HUES6 (cell line): ENCODE data around the gene DRP2.

Experiments
- H3K27ac ChIP-seq: 2 replicates; pipeline ENCODE4 v1.7.0; 2013; ENCODE audit warnings: low read depth, mild to moderate bottlenecking, low read length, inconsistent platforms
- H3K27me3 ChIP-seq: 2 replicates; pipeline ENCODE4 v1.6.1; 2013; ENCODE audit warnings: low read length; ENCODE audit not compliant: control insufficient read depth, insufficient read depth
- H3K36me3 ChIP-seq: 2 replicates; pipeline ENCODE4 v1.6.1; 2013; ENCODE audit warnings: low read length; ENCODE audit not compliant: control insufficient read depth, insufficient read depth
- H3K4me1 ChIP-seq: 2 replicates; pipeline ENCODE4 v1.6.1; 2013; ENCODE audit warnings: low read length; ENCODE audit not compliant: control insufficient read depth, insufficient read depth
- H3K4me3 ChIP-seq: 2 replicates; pipeline ENCODE4 v1.5.1; 2013; ENCODE audit warnings: low read depth, low read length
- H3K9ac ChIP-seq: one replicate; pipeline ENCODE4 v1.6.1; 2013; ENCODE audit warnings: mild to moderate bottlenecking, low read length
- H3K9me3 ChIP-seq: 2 replicates; pipeline ENCODE4 v1.6.1; 2013; ENCODE audit warnings: low read depth, low read length; ENCODE audit not compliant: control insufficient read depth, insufficient read depth

The DRP2 gene

GRCh38 chrX:101206471-101206870 is 13.1 kb upstream of the DRP2 start:
- Histone ChIP-seq H3K9me3 (no peaks in the 10 kb centered on the region), H3K4me3 (no peak overlapping the region), H3K4me1 (peaks cover 4% of the 10 kb centered on the region), H3K27me3 (no peaks in the 10 kb centered on the region; the same call in 1 of the 2 replicates), H3K36me3 (no peaks in the 10 kb centered on the region), H3K9ac (no peak overlapping the region), H3K27ac (no peak overlapping the region)

GRCh38 chrX:101208152-101208905 is 11.3 kb upstream of the DRP2 start:
- Histone ChIP-seq H3K36me3 (no peaks in the 10 kb centered on the region), H3K9me3 (no peaks in the 10 kb centered on the region), H3K27ac (no peak overlapping the region), H3K9ac (no peak overlapping the region), H3K4me1 (peaks cover 4% of the 10 kb centered on the region), H3K27me3 (no peaks in the 10 kb centered on the region; the same call in 1 of the 2 replicates), H3K4me3 (no peak overlapping the region)

- H3K4me1 ChIP-seq = peaks cover 4% of the 10 kb centered on the region
- no peaks in the 10 kb centered on the region; the same call in 1 of the 2 replicates for H3K27me3 ChIP-seq
- no peak overlapping the region for H3K9ac ChIP-seq
- H3K4me3 ChIP-seq = no peak overlapping the region
- no peak overlapping the region for H3K27ac ChIP-seq
- no peaks in the 10 kb centered on the region for H3K9me3 ChIP-seq
- no peaks in the 10 kb centered on the region for H3K36me3 ChIP-seq
Observed at GRCh38 chrX:101210630-101211029, 9.0 kb upstream of the DRP2 start.

- H3K9me3 ChIP-seq = no peaks in the 10 kb centered on the region
- H3K27ac ChIP-seq = no peak overlapping the region
- H3K27me3 ChIP-seq = no peaks in the 10 kb centered on the region; the same call in 1 of the 2 replicates
- peaks cover 9% of the 10 kb centered on the region for H3K4me1 ChIP-seq
- no peak overlapping the region for H3K9ac ChIP-seq
- H3K36me3 ChIP-seq = no peaks in the 10 kb centered on the region
- no peak overlapping the region for H3K4me3 ChIP-seq
Observed at GRCh38 chrX:101217689-101218088, 1.9 kb upstream of the DRP2 start.

- Histone ChIP-seq H3K4me1 (peaks cover 9% of the 10 kb centered on the region), H3K9me3 (no peaks in the 10 kb centered on the region), H3K27ac (no peak overlapping the region), H3K27me3 (no peaks in the 10 kb centered on the region; the same call in 1 of the 2 replicates), H3K36me3 (no peaks in the 10 kb centered on the region), H3K4me3 (no peak overlapping the region), H3K9ac (no peak overlapping the region)
Observed at GRCh38 chrX:101219864-101220346, 319 bp downstream of the DRP2 start.

GRCh38 chrX:101220662-101221260 is 1.2 kb downstream of the DRP2 start:
- H3K27me3 ChIP-seq = no peaks in the 10 kb centered on the region; the same call in 1 of the 2 replicates
- H3K9ac ChIP-seq = no peak overlapping the region
- H3K27ac ChIP-seq = no peak overlapping the region
- H3K4me3 ChIP-seq = no peak overlapping the region
- no peaks in the 10 kb centered on the region for H3K9me3 ChIP-seq
- no peaks in the 10 kb centered on the region for H3K36me3 ChIP-seq
- H3K4me1 ChIP-seq = peaks cover 9% of the 10 kb centered on the region

GRCh38 chrX:101223226-101223625 is 3.6 kb downstream of the DRP2 start:
- Histone ChIP-seq H3K4me1 (peaks cover 9% of the 10 kb centered on the region), H3K36me3 (no peaks in the 10 kb centered on the region), H3K9me3 (no peaks in the 10 kb centered on the region), H3K27ac (no peak overlapping the region), H3K4me3 (no peak overlapping the region), H3K9ac (no peak overlapping the region), H3K27me3 (peaks cover 5% of the 10 kb centered on the region; the same call in 1 of the 2 replicates)

- H3K36me3 ChIP-seq = no peaks in the 10 kb centered on the region
- H3K4me3 ChIP-seq = no peak overlapping the region
- no peak overlapping the region for H3K9ac ChIP-seq
- peaks cover 4% of the 10 kb centered on the region; the same call in 1 of the 2 replicates for H3K4me1 ChIP-seq
- H3K9me3 ChIP-seq = no peaks in the 10 kb centered on the region
- H3K27me3 ChIP-seq = peaks cover 8% of the 10 kb centered on the region; the same call in 1 of the 2 replicates
- H3K27ac ChIP-seq = no peak overlapping the region
Observed at GRCh38 chrX:101229170-101229569, 9.6 kb downstream of the DRP2 start.

GRCh38 chrX:101230636-101231035 is 11.1 kb downstream of the DRP2 start:
- H3K4me1 ChIP-seq = peaks cover 8% of the 10 kb centered on the region; the same call in 1 of the 2 replicates
- no peaks in the 10 kb centered on the region for H3K9me3 ChIP-seq
- H3K36me3 ChIP-seq = no peaks in the 10 kb centered on the region
- no peak overlapping the region for H3K27ac ChIP-seq
- no peak overlapping the region for H3K4me3 ChIP-seq
- H3K27me3 ChIP-seq = peaks cover 10% of the 10 kb centered on the region; the same call in 1 of the 2 replicates
- no peak overlapping the region for H3K9ac ChIP-seq

- Histone ChIP-seq H3K9me3 (no peaks in the 10 kb centered on the region), H3K9ac (no peak overlapping the region), H3K4me3 (no peak overlapping the region), H3K27ac (no peak overlapping the region), H3K27me3 (peaks cover 11% of the 10 kb centered on the region; the same call in 1 of the 2 replicates), H3K36me3 (no peaks in the 10 kb centered on the region), H3K4me1 (peaks cover 8% of the 10 kb centered on the region; the same call in 1 of the 2 replicates)
Observed at GRCh38 chrX:101231080-101231479, 11.5 kb downstream of the DRP2 start.

- Histone ChIP-seq H3K36me3 (no peaks in the 10 kb centered on the region), H3K27me3 (peaks cover 7% of the 10 kb centered on the region; the same call in 1 of the 2 replicates), H3K9ac (no peak overlapping the region), H3K9me3 (no peaks in the 10 kb centered on the region), H3K4me1 (peaks cover 8% of the 10 kb centered on the region; the same call in 1 of the 2 replicates), H3K27ac (no peak overlapping the region), H3K4me3 (no peak overlapping the region)
Observed at GRCh38 chrX:101232316-101232715, 12.7 kb downstream of the DRP2 start.
